Cardiac septum (tissue), 1 donor: ENCODE results near the gene TRABD2B. TPM values are rescaled to one million over a fixed set of nuclear protein-coding genes. Genes with fewer than 3 reads are reported as not detected.
"Not testable (repeated sequence)": the region's sequence is repeated elsewhere in the genome, so short reads cannot be mapped to it uniquely, and the experiment has no call there.

Experiments
- DNase-seq: peaks from one replicate; pipeline ENCODE4 v3.0.0-alpha.2; 2020; ENCODE audit warnings: low spot score
- intact Hi-C: fragments of 100-400 bp; cut with DNase I; formaldehyde crosslinking; loops from one replicate; pipeline ENCODE4 v1.14.0; 2022
- total RNA-seq: library from RNA; stranded (reverse); fragmentation: NEBNext Ultra II Directional; extraction: Animal tissue kit (Norgen Biotek cat#: 25700); gene quantifications from one replicate; pipeline ENCODE4 v1.2.1, GENCODE V29; 2021
- donor health status: DM: no; HTN: no; CAD: no.

The TRABD2B gene
- total RNA-seq, 1 donor from 2014 or later = 3.4 TPM

GRCh38 chr1:47975302-47975921, 21.8 kb downstream of the TRABD2B start:
- no peak for DNase-seq
- intact Hi-C loops = no loop called here

GRCh38 chr1:47972864-47973432, 24.2 kb downstream of the TRABD2B start:
- DNase-seq = no peak
- intact Hi-C loops = no loop called here

GRCh38 chr1:47971385-47972160, 25.6 kb downstream of the TRABD2B start:
- intact Hi-C loops = no loop called here
- no peak for DNase-seq

- intact Hi-C loops = no loop called here
- DNase-seq = no peak
These were observed 26.3 kb downstream of the TRABD2B start for GRCh38 chr1:47970882-47971281.

GRCh38 chr1:47969478-47969877, 27.7 kb downstream of the TRABD2B start:
- no peak for DNase-seq
- intact Hi-C loops = no loop called here

GRCh38 chr1:47968556-47968888, 28.7 kb downstream of the TRABD2B start:
- intact Hi-C loops = no loop called here
- no peak for DNase-seq

- no peak for DNase-seq
These were observed 29.2 kb downstream of the TRABD2B start for GRCh38 chr1:47967864-47968555.

GRCh38 chr1:47965816-47966215, 31.4 kb downstream of the TRABD2B start:
- no peak for DNase-seq
- intact Hi-C loops = no loop called here

More at GRCh38 chr1:47967864-47968555, 29.2 kb downstream of the TRABD2B start:
- intact Hi-C loops = no loop called here

- DNase-seq = no peak
- intact Hi-C loops = no loop called here
These were observed 32.5 kb downstream of the TRABD2B start for GRCh38 chr1:47964636-47965035.

- no peak for DNase-seq
These were observed 33.4 kb downstream of the TRABD2B start for GRCh38 chr1:47963568-47964358.

GRCh38 chr1:47962750-47963492, 34.3 kb downstream of the TRABD2B start:
- no peak for DNase-seq
- intact Hi-C loops = no loop called here

More at GRCh38 chr1:47963568-47964358, 33.4 kb downstream of the TRABD2B start:
- intact Hi-C loops = no loop called here

GRCh38 chr1:47961835-47962234, 35.4 kb downstream of the TRABD2B start:
- DNase-seq, intact Hi-C loops: not testable (repeated sequence)

GRCh38 chr1:47956491-47956890, 40.7 kb downstream of the TRABD2B start:
- intact Hi-C loops, DNase-seq: not testable (repeated sequence)

GRCh38 chr1:47953661-47954060, 43.5 kb downstream of the TRABD2B start:
- intact Hi-C loops = loop anchor here (5.0 kb wide), 1 partner anchor 109 kb away; no protein-coding TSS in a partner anchor
- DNase-seq = no peak

GRCh38 chr1:47951545-47952235, 45.5 kb downstream of the TRABD2B start:
- DNase-seq = no peak

GRCh38 chr1:47951026-47951425, 46.2 kb downstream of the TRABD2B start:
- intact Hi-C loops = loop anchor here (5.0 kb wide), 1 partner anchor 111 kb away; no protein-coding TSS in a partner anchor
- DNase-seq = no peak

More at GRCh38 chr1:47951545-47952235, 45.5 kb downstream of the TRABD2B start:
- intact Hi-C loops = loop anchor here (5.0 kb wide), 1 partner anchor 111 kb away; no protein-coding TSS in a partner anchor

GRCh38 chr1:47950471-47950870, 46.7 kb downstream of the TRABD2B start:
- intact Hi-C loops = loop anchor here (5.0 kb wide), 1 partner anchor 112 kb away; no protein-coding TSS in a partner anchor
- no peak for DNase-seq

- intact Hi-C loops = no loop called here
- DNase-seq = no peak
These were observed 49.1 kb downstream of the TRABD2B start for GRCh38 chr1:47948126-47948525.
